ENCODE measurements around the gene XRCC1. TPM values are rescaled to one million over a fixed set of nuclear protein-coding genes. Genes with fewer than 3 reads are reported as not detected.
"Not testable (repeated sequence)": the region's sequence is repeated elsewhere in the genome, so short reads cannot be mapped to it uniquely, and the experiment has no call there.

The XRCC1 gene
- total RNA-seq, 1 experiment from 2014 or later = 37.4 TPM

GRCh38 chr19:43524922-43525835 is 50.1 kb downstream of the XRCC1 start (continued):
- TF ChIP-seq ZNF274 (IDR thresholded peaks at IDR 0.05; ENCODE audit: low read depth, low read length) = no peak
- peak; percentile 59 for TF ChIP-seq POLR2AphosphoS5 (IDR thresholded peaks at IDR 0.05; ENCODE audit: low read depth, low read length)
- no peak for TF ChIP-seq ATF3 (IDR thresholded peaks at IDR 0.05)
- TF ChIP-seq CEBPB (IDR thresholded peaks at IDR 0.05; ENCODE audit: low read depth) = peak; percentile 72; the same call in 1 of the 2 replicates
- no peak for TF ChIP-seq RAD21 (IDR thresholded peaks at IDR 0.05; ENCODE audit: low read depth)

GRCh38 chr19:43523696-43524095 is 51.6 kb downstream of the XRCC1 start:
- BruUV-seq (replicated peaks); H3K9me3 ChIP-seq (ENCODE audit: control insufficient read depth in 1 of 2, insufficient read depth in 1 of 2, low read depth in 1 of 2, low read length in 2 of 2); ATAC-seq; H2AFZ ChIP-seq (ENCODE audit: low read depth, low read length, poor library complexity, severe bottlenecking); H3K27me3 ChIP-seq (ENCODE audit: insufficient read depth, low read length); DNase-seq (ENCODE audit: low read depth, low spot score); H4K20me1 ChIP-seq (ENCODE audit: insufficient read depth); H3K36me3 ChIP-seq (ENCODE audit: control insufficient read depth in 1 of 2, insufficient read depth in 2 of 2, low read length in 2 of 2); POLR2A ChIA-PET; H3K9me2 ChIP-seq (ENCODE audit: insufficient read depth); intact Hi-C loops (cut with micrococcal nuclease): not testable (repeated sequence)
- Histone ChIP-seq H3K79me2 (ENCODE audit: insufficient read depth, low read length) (peaks cover 49% of the 10 kb centered on the region), H3K4me2 (ENCODE audit: low read length) (peak overlapping the region; percentile 61), H3K4me1 (ENCODE audit: control insufficient read depth in 1 of 2, insufficient read depth in 2 of 2, low read length in 2 of 2) (peaks cover 27 to 55% of the 10 kb centered on the region in 2 experiments), H3K9ac (ENCODE audit: low read length) (peak overlapping the region; percentile 36; the same call in 1 of the 2 replicates), H3K4me3 (replicated peaks in 1 of 2; ENCODE audit: low read depth in 1 of 2, low read length in 2 of 2) (peak overlapping the region in 1 of 2 experiments; percentile 31; a peak in 1 of 4 replicates), H3K27ac (ENCODE audit: low read depth, low read length) (peak overlapping the region; percentile 22; the same call in 1 of the 2 replicates)
- ChIA-PET CTCF (interaction anchor here (2.3 kb wide), 1 partner anchor 77 kb away, joined by 11 read pairs; no protein-coding TSS in a partner anchor), RAD21 (ENCODE audit: low non-redundant PET in 1 of 2, low total read pairs in 2 of 2, uncharacterized antibody in 2 of 2, unreplicated experiment in 2 of 2) (interaction anchor here in 1 of 2 experiments (1.5 kb wide), 1 partner anchor 76 kb away, joined by 5 read pairs; no protein-coding TSS in a partner anchor)

All from HCT116 (cell line).